SU-DHL-6 (cell line): ENCODE data around the gene GRK6.
A peak's percentile ranks its signal among the peaks of the same experiment; 100 is the strongest.

ENCODE experiments used
- H2AFZ ChIP-seq: fragments of 200-600 bp; sonication (generic); 2 replicates; pipeline ENCODE4 v1.6.1; 2014; ENCODE audit warnings: low read depth, mild to moderate bottlenecking, moderate library complexity, mixed read lengths, antibody characterized with exemption, low read length; ENCODE audit not compliant: severe bottlenecking
- H3F3A ChIP-seq: fragments of 200-600 bp; shearing (Covaris generic); 2 replicates; pipeline ENCODE4 v1.6.0; 2016; ENCODE audit warnings: antibody characterized with exemption, mild to moderate bottlenecking; ENCODE audit not compliant: insufficient read depth
- H3K27ac ChIP-seq: fragments of 200-600 bp; sonication (generic); 2 replicates; pipeline ENCODE4 v1.5.1; 2016; ENCODE audit warnings: low read depth, mild to moderate bottlenecking, low read length, moderate library complexity, mixed read lengths
- H3K27me3 ChIP-seq: fragments of 200-600 bp; sonication (generic), shearing (Covaris generic); 2 replicates; pipeline ENCODE4 v1.6.0; 2014; ENCODE audit warnings: mild to moderate bottlenecking, low read length
- H3K36me3 ChIP-seq: fragments of 200-600 bp; sonication (generic); 2 replicates; pipeline ENCODE4 v1.6.1; 2014; ENCODE audit warnings: mild to moderate bottlenecking, low read length, mixed read lengths
- H3K4me2 ChIP-seq: fragments of 300-600, 200-600 bp; shearing (Covaris generic), sonication (generic); 2 replicates; pipeline ENCODE4 v1.6.0; 2014; ENCODE audit warnings: low read length, low read depth, mild to moderate bottlenecking; ENCODE audit not compliant: poor library complexity, severe bottlenecking
- H3K4me3 ChIP-seq: fragments of 200-600 bp; sonication (generic); 2 replicates; pipeline ENCODE4 v1.5.1; 2014; ENCODE audit warnings: antibody characterized with exemption, low read length, mild to moderate bottlenecking, mixed read lengths; ENCODE audit not compliant: insufficient read depth, poor library complexity, severe bottlenecking
- H3K79me2 ChIP-seq: fragments of 200-600 bp; sonication (generic); 2 replicates; pipeline ENCODE4 v1.6.1; 2014; ENCODE audit warnings: mild to moderate bottlenecking, low read length, moderate library complexity; ENCODE audit not compliant: insufficient read depth
- H3K9ac ChIP-seq: fragments of 200-600 bp; sonication (generic); 2 replicates; pipeline ENCODE4 v1.7.0; 2014; ENCODE audit warnings: mild to moderate bottlenecking, low read length
- H3K9me2 ChIP-seq: fragments of 200-600 bp; sonication (generic); replicated peaks from 2 replicates; pipeline ENCODE4 v1.6.1; 2014; ENCODE audit warnings: low read length; ENCODE audit not compliant: insufficient read depth
- H3K9me3 ChIP-seq: fragments of 200-600 bp; sonication (generic); 2 replicates; pipeline ENCODE4 v1.6.1; 2014; ENCODE audit warnings: low read length, mixed read lengths; ENCODE audit not compliant: insufficient read depth
- H4K20me1 ChIP-seq: fragments of 200-600 bp; sonication (generic); 2 replicates; pipeline ENCODE4 v1.6.1; 2014; ENCODE audit warnings: low read depth, mild to moderate bottlenecking, antibody characterized with exemption, low read length, moderate library complexity, mixed read lengths
- EZH2phosphoT487 ChIP-seq: fragments of 200-600 bp; sonication (generic), shearing (Covaris generic); conservative IDR thresholded peaks from 2 replicates; pipeline ENCODE4 v1.6.1; 2018; ENCODE audit warnings: mild to moderate bottlenecking, antibody characterized with exemption, low read length, moderate library complexity, mixed read lengths
- TF ChIP-seq, protein P1 (sequence below): fragments of 200-600 bp; sonication (generic); IDR thresholded peaks from one replicate; pipeline ENCODE4 v1.5.1; 2017; ENCODE audit warnings: antibody characterized with exemption, mild to moderate bottlenecking, low read length, moderate library complexity; ENCODE audit not compliant: insufficient read depth, poor library complexity, severe bottlenecking

GRK6 gene

DNA sequence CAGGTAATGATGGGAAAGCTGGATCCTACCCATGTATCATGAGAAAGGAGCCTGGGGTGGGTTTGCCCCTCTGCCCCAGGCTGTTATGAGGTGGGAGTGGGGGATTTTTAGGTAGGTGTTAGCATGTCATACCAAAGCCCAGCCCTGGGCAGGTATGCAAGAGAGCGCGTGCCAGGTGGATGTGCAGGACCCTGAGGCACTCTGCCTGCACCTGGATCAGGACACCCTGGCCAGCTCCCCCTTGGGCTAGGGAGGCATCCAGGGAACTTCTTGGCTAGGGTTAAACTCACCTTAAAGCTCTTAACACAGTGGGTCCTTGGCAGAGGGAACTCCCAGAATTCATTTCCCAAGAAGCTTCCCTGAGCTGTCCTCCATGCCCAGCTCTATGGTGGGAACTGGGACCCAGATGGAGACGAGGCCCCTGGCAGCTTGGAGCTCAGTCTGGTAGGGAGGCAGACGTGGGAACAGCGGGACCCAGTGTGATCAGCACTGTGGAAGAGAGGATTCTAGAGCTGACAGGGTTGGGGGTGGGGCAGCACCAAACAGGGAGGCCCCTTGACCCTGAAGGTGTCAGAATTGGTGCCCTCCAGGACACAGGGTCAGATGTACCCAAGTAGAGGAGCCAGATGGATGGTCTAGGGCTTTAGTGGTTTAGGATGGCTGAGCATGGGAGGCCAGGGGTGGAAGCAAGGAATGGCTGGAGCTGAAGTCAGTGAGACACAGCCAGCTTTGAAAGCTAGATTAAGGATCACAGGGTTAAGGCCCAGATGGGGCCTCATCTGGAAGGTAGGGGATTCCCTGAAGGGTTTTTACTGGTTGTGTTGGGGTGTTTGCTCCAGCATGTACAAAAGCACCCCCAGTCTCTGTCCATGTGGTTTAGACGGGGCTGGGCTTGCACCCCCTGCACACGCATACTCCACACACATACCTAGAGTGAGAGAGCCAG is 17.9 kb downstream of the GRK6 start:
- no peak overlapping the region for H2AFZ ChIP-seq
- peaks cover 21% of the 10 kb centered on the region for H3F3A ChIP-seq
- H3K9me2 ChIP-seq, result no peaks in the 10 kb centered on the region
- H3K9ac ChIP-seq, result no peak overlapping the region
- H3K9me3 ChIP-seq, result no peaks in the 10 kb centered on the region
- H3K27me3 ChIP-seq, result no peaks in the 10 kb centered on the region
- H3K4me3 ChIP-seq, result no peak overlapping the region
- H3K4me2 ChIP-seq, result no peak overlapping the region
- H3K27ac ChIP-seq, result no peak overlapping the region
- no peaks in the 10 kb centered on the region for H3K36me3 ChIP-seq
- TF ChIP-seq EZH2phosphoT487, result no peak
- TF ChIP-seq, protein P1, sequence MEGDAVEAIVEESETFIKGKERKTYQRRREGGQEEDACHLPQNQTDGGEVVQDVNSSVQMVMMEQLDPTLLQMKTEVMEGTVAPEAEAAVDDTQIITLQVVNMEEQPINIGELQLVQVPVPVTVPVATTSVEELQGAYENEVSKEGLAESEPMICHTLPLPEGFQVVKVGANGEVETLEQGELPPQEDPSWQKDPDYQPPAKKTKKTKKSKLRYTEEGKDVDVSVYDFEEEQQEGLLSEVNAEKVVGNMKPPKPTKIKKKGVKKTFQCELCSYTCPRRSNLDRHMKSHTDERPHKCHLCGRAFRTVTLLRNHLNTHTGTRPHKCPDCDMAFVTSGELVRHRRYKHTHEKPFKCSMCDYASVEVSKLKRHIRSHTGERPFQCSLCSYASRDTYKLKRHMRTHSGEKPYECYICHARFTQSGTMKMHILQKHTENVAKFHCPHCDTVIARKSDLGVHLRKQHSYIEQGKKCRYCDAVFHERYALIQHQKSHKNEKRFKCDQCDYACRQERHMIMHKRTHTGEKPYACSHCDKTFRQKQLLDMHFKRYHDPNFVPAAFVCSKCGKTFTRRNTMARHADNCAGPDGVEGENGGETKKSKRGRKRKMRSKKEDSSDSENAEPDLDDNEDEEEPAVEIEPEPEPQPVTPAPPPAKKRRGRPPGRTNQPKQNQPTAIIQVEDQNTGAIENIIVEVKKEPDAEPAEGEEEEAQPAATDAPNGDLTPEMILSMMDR, result no peak
- H4K20me1 ChIP-seq, result no peaks in the 10 kb centered on the region
- H3K79me2 ChIP-seq, result no peaks in the 10 kb centered on the region

DNA sequence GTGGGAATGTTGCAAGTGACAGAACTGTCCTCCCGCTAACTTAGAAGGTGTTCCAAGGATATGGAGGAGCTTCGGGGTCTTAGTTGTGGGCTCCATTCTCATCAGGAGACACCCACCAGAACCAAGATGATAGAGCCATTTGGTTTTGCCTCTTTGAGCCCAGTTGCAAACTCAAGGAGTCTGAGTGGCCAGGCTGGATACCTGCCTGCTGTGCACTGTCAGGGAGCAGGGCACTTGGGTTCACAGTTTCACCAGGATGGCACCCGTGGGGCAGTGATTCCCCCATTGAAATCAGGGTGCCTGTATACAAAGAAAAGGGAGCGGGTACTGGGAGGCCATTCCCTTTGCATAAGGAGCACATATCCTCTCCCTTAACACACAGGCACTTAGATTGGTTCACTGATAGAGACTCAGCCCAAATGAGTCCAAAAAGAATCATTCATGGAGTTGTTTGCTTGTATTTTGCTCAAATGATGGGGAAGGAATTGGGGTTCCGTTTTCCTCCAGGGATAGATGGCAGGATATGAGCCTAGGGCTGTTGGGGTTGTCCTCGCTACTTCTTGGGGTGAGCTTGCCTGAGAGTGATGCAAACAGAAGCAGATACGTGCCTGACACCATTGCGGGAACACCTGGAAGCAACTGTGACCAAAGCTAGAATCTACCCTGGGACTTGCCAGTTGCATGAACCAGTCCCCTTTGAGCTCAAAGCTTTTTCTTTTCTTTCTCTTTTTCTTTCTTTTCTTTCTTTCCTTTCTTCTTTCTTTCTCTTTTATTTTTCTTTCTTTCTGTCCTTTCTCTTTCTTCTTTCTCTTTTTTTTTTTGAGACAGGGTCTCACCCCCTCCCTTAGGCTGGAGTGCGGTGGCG is 18.8 kb downstream of the GRK6 start:
- H3K9ac ChIP-seq, result no peak overlapping the region; the same call in 1 of the 2 replicates
- no peak overlapping the region for H3K4me3 ChIP-seq
- H3K9me3 ChIP-seq, result no peaks in the 10 kb centered on the region
- H2AFZ ChIP-seq, result no peak overlapping the region
- no peaks in the 10 kb centered on the region for H4K20me1 ChIP-seq
- H3K27ac ChIP-seq, result no peak overlapping the region
- TF ChIP-seq EZH2phosphoT487, result no peak
- H3K36me3 ChIP-seq, result no peaks in the 10 kb centered on the region
- no peaks in the 10 kb centered on the region for H3K9me2 ChIP-seq
- no peaks in the 10 kb centered on the region for H3K27me3 ChIP-seq
- H3K79me2 ChIP-seq, result no peaks in the 10 kb centered on the region
- peak overlapping the region; percentile 51 for H3K4me2 ChIP-seq
- H3F3A ChIP-seq, result peaks cover 21% of the 10 kb centered on the region

DNA sequence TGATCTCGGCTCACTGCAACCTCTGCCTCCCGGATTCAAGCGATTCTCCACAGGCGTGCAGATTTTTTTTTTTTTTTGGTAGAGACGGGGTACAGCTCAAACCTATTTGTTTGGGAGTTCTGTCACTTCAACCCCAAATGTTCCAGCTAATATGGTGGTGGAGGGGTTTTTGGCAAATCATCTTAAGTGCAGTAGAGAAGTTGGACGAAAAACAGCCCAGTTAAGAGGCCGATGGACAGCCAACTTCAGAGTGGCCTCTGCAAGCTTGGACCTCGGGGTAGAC is 19.4 kb downstream of the GRK6 start:
- H3K36me3 ChIP-seq, result no peaks in the 10 kb centered on the region
- peaks cover 21% of the 10 kb centered on the region for H3F3A ChIP-seq
- H3K9me2 ChIP-seq, result no peaks in the 10 kb centered on the region
- no peaks in the 10 kb centered on the region for H3K79me2 ChIP-seq
- H3K9ac ChIP-seq, result peak overlapping the region; percentile 61
- no peak overlapping the region for H3K27ac ChIP-seq
- H3K4me2 ChIP-seq, result peak overlapping the region; percentile 51
- no peak overlapping the region for H2AFZ ChIP-seq
- no peaks in the 10 kb centered on the region for H3K27me3 ChIP-seq
- H4K20me1 ChIP-seq, result no peaks in the 10 kb centered on the region
- H3K9me3 ChIP-seq, result no peaks in the 10 kb centered on the region
- TF ChIP-seq, protein P1, result no peak
- TF ChIP-seq EZH2phosphoT487, result no peak
- H3K4me3 ChIP-seq, result peak overlapping the region; percentile 75
